Calu3 (cell line): Measurements from ENCODE around the gene FBXO9. TPM values are rescaled to one million over a fixed set of nuclear protein-coding genes. Genes with fewer than 3 reads are reported as not detected.

Experiments used
- Bru-seq: library from RNA; stranded (reverse); fragments of 400-500 nt; gene quantifications from one replicate; lab custom pipeline; 2021; lab: Mats Ljungman, UMichigan
- BruChase-seq, 2 experiments: library from RNA; stranded (reverse); fragments of 400-500 nt; gene quantifications; one replicate each; lab custom pipeline; 2021; lab: Mats Ljungman, UMichigan
- BruUV-seq: library from RNA; stranded (reverse); fragments of 400-500 nt; replicated peaks from 2 replicates; lab custom pipeline; 2021; lab: Mats Ljungman, UMichigan
- CTCF ChIA-PET: fragments of 300-600 bp; sonication (Branson Sonifier 250); formaldehyde crosslinking; loops from one replicate; lab custom pipeline; 2022; ENCODE audit warnings: antibody characterized with exemption; lab: Charles Lee
- DNase-seq: peaks from one replicate; pipeline ENCODE4 v3.0.0; 2022
- H3K27ac Mint-ChIP-seq: one replicate; pipeline ENCODE4 v1.8.0; 2022; ENCODE audit warnings: mixed read lengths; ENCODE audit not compliant: unreplicated experiment
- H3K27me3 Mint-ChIP-seq: one replicate; pipeline ENCODE4 v1.8.0; 2022; ENCODE audit warnings: mixed read lengths; ENCODE audit not compliant: unreplicated experiment
- H3K36me3 Mint-ChIP-seq: one replicate; pipeline ENCODE4 v1.8.0; 2022; ENCODE audit warnings: mild to moderate bottlenecking, moderate library complexity, mixed read lengths; ENCODE audit not compliant: insufficient read depth, unreplicated experiment
- H3K4me1 Mint-ChIP-seq: one replicate; pipeline ENCODE4 v1.8.0; 2022; ENCODE audit warnings: mild to moderate bottlenecking, low read depth, mixed read lengths; ENCODE audit not compliant: unreplicated experiment
- H3K4me3 Mint-ChIP-seq: one replicate; pipeline ENCODE4 v1.8.0; 2022; ENCODE audit warnings: mild to moderate bottlenecking, low read depth, moderate library complexity, mixed read lengths; ENCODE audit not compliant: unreplicated experiment
- H3K9me3 Mint-ChIP-seq: one replicate; pipeline ENCODE4 v1.8.0; 2022; ENCODE audit warnings: low read depth, mixed read lengths; ENCODE audit not compliant: unreplicated experiment
- intact Hi-C: fragments of 100-400 bp; cut with micrococcal nuclease; formaldehyde crosslinking; loops from one replicate; pipeline ENCODE4 v1.10.0; 2022; ENCODE audit not compliant: unreplicated experiment
- long read RNA-seq: library from polyadenylated mRNA; stranded (forward); transcript quantifications from one replicate; pipeline ENCODE4 v2.0.0, GENCODE V29; 2022
- total RNA-seq: library from RNA; stranded (reverse); gene quantifications from 2 replicates; pipeline ENCODE4 v1.2.3, GENCODE V29; 2022
- TF ChIP-seq, protein P1 (sequence below): fragments of 200-600 bp; IDR thresholded peaks from one replicate; pipeline ENCODE4 v1.8.0; 2022; ENCODE audit warnings: antibody characterized with exemption; ENCODE audit not compliant: unreplicated experiment

Gene FBXO9
- total RNA-seq (91.2 and 94.5 TPM in 2 replicates), Bru-seq, nascent RNA (percentile 79 among the genes with signal in this experiment), BruChase-seq, experiment 1, labeled RNA remaining after a 6-hour chase (percentile 66 among the genes with signal in this experiment), BruChase-seq, experiment 2, labeled RNA remaining after a 2-hour chase (percentile 74 among the genes with signal in this experiment)
- long read RNA-seq, full-length matches to known transcripts = 66 of 103 reads
- long read RNA-seq, partial matches to known transcripts = 10 of 103 reads
- long read RNA-seq, other reads (novel, unspliced or antisense) = 27 of 103 reads

DNA sequence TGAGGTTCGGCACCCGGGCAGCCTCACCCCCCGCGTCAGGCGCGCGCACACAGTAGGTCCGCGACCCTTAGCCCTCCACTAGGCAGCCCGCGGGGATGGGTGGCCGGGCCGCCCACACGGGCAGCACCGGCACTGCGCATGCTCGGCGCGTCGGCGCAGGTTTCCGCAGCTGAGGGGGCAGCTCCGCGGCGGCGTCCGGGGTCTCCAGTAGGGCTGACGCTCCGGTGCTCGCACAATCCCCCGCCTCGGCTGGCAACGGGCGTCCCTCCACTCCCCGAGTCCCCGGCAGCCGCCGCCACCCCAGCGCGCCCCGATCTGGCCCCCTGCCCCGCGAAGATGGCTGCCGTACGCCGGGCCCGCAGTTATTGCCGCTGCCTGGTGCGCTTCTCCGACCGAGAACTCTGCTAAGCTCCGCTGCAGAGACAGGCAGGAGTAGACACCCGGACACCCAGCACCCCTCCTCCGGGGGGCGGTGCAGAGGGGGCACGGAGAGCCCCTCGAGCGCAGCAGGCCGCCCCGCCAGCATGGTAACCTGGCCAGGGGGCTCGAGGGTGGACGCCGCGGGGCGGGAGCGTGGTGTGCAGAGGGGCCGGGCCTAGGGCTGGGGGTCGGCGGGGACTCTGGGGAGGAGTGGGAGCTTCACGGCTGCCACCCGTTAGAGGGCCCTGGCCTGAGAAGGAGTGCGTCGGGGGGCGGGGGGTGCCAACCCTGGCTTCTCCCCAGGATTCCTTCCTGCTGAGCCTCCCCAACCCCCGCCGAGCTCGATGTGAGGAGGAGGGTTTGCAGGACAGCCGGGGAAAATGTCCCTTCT, at the start of gene FBXO9:
TSS of gene FBXO9 (plus strand) at position 139 of the 811 bp plus-strand sequence. CDS start at position 525, 386 bp downstream.
- CTCF ChIA-PET = interaction anchor here (1.5 kb wide), 1 partner anchor 70 kb away, joined by 3 read pairs; the partner anchor contains the start of gene GSTA4
- H3K4me3 Mint-ChIP-seq = peak within 1 kb of the TSS; percentile 97

DNA sequence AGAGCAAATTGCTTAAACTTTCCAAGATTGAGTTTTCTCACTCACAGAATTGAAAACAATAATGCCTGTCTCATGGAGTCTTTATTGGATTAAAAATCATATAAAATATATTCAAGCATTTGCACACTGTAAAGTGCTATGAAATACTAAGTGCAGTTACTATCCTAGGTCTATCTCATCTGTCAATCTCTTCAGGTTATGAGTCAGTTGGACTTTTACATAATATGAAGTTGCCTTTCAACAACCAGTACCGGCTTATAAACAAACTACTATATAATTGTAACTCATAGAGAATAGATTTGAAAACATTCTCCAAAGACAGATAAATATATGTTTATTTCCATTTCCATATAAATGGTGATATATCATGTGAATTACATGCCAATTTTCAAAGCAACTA, 49.7 kb upstream of the FBXO9 start:
- DNase-seq = no peak
- BruUV-seq = no TSS peak
- H3K36me3 Mint-ChIP-seq = no peaks in the 10 kb centered on the region
- no peaks in the 10 kb centered on the region for H3K9me3 Mint-ChIP-seq
- intact Hi-C loops = no loop called here
- CTCF ChIA-PET = interaction anchor here (1.1 kb wide), 1 partner anchor 20 kb away, joined by 3 read pairs; the partner anchor contains the start of gene GSTA4
- no peak overlapping the region for H3K27ac Mint-ChIP-seq
- H3K4me3 Mint-ChIP-seq = no peak overlapping the region
- H3K27me3 Mint-ChIP-seq = no peaks in the 10 kb centered on the region
- TF ChIP-seq, protein P1, sequence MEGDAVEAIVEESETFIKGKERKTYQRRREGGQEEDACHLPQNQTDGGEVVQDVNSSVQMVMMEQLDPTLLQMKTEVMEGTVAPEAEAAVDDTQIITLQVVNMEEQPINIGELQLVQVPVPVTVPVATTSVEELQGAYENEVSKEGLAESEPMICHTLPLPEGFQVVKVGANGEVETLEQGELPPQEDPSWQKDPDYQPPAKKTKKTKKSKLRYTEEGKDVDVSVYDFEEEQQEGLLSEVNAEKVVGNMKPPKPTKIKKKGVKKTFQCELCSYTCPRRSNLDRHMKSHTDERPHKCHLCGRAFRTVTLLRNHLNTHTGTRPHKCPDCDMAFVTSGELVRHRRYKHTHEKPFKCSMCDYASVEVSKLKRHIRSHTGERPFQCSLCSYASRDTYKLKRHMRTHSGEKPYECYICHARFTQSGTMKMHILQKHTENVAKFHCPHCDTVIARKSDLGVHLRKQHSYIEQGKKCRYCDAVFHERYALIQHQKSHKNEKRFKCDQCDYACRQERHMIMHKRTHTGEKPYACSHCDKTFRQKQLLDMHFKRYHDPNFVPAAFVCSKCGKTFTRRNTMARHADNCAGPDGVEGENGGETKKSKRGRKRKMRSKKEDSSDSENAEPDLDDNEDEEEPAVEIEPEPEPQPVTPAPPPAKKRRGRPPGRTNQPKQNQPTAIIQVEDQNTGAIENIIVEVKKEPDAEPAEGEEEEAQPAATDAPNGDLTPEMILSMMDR = no peak
- H3K4me1 Mint-ChIP-seq = no peaks in the 10 kb centered on the region

More for the DNA sequence above, at the start of gene FBXO9:
- no peaks in the 10 kb centered on the region for H3K9me3 Mint-ChIP-seq
- peak within 1 kb of the TSS; percentile 65 for H3K27ac Mint-ChIP-seq
- intact Hi-C loops = no loop called here
- peak; percentile 68 for DNase-seq
- no peaks in the 10 kb centered on the region for H3K27me3 Mint-ChIP-seq
- peaks cover 13% of the 10 kb centered on the region for H3K4me1 Mint-ChIP-seq
- no TSS peak for BruUV-seq
- TF ChIP-seq, protein P1 = no peak
- H3K36me3 Mint-ChIP-seq = peaks cover 34% of the 10 kb centered on the region

DNA sequence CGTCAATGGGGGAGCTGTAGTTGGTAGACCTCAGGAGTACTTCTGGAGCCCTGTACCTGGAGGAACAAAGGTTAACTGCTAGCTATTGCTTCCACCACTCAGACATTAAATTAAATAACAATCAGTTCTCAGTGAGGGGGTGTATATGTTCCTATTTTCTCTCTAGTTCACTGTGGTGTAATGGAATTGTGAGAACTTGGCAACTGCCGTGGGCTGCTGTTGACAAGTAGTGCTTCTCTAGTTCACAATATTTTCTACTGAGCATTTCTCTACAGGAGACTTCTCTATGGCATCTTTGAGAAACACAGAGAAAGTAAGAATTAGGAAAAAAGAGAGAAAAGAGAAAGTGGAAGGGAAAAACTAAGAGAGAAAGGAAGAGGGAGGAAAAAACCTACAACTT, 46.8 kb upstream of the FBXO9 start:
- TF ChIP-seq, protein P1 = no peak
- no TSS peak for BruUV-seq
- Mint-ChIP-seq H3K4me1 (no peaks in the 10 kb centered on the region), H3K27ac (no peak overlapping the region), H3K27me3 (no peaks in the 10 kb centered on the region), H3K9me3 (no peaks in the 10 kb centered on the region), H3K4me3 (no peak overlapping the region), H3K36me3 (no peaks in the 10 kb centered on the region)
- CTCF ChIA-PET = no interaction called here
- intact Hi-C loops = no loop called here
- DNase-seq = no peak

DNA sequence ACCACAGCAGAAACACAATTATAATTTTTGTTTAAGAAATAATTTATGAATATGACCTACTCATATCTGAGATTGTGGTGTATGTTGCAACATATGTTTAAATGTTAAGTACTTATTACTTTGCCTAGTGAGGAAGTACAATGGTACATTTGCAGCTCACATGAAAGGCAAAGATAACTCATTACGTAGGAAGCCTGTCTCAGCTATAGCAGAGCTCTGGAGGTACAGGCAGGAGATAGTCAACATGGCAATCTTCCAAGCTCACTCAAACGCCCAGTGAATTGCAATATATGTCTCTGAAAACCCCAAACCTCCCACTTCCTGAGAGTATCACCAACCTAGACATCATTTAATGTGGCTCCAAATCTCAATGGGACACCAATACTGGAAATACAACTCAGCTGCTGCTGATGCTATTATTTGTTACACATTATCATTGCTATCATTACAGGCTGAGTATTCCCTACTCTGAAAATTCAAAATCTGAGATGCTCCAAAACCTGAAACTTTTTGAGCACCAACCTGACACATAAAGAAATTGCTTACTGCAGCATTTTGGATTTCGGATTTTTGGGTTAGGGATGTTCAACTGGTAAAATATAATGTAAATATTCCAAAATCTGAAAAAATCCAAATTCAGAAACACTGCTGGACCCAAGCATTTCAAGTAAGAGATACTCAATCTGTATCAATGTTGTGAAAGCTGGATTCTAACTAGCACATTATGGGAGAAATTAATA, 45.0 kb upstream of the FBXO9 start:
- CTCF ChIA-PET = no interaction called here
- no TSS peak for BruUV-seq

More for the DNA sequence above, 45.0 kb upstream of the FBXO9 start:
- Mint-ChIP-seq H3K36me3 (no peaks in the 10 kb centered on the region), H3K4me1 (no peaks in the 10 kb centered on the region), H3K27ac (no peak overlapping the region), H3K27me3 (no peaks in the 10 kb centered on the region), H3K9me3 (no peaks in the 10 kb centered on the region), H3K4me3 (no peak overlapping the region)
- TF ChIP-seq, protein P1 = no peak
- intact Hi-C loops = no loop called here
- no peak for DNase-seq
